VCaP (cell line): Measurements from ENCODE around the gene MCTP1.
A peak's percentile ranks its signal among the peaks of the same experiment; 100 is the strongest.

Experiments
- H3K27ac ChIP-seq: fragments of 450-650 bp; 2 replicates; pipeline ENCODE4 v1.5.1; 2017
- CTCF ChIP-seq: fragments of 450-650 bp; conservative IDR thresholded peaks from 2 replicates; pipeline ENCODE4 v1.5.1; 2017; ENCODE audit warnings: mild to moderate bottlenecking, moderate library complexity

MCTP1 gene

GRCh38 chr5:95298651-95299050 lies 13.8 kb upstream of the MCTP1 start:
- no peak overlapping the region for H3K27ac ChIP-seq

GRCh38 chr5:95296291-95296690 lies 11.4 kb upstream of the MCTP1 start:
- H3K27ac ChIP-seq = no peak overlapping the region
- TF ChIP-seq CTCF = no peak

More at GRCh38 chr5:95298651-95299050, 13.8 kb upstream of the MCTP1 start:
- TF ChIP-seq CTCF = no peak

- peak overlapping the region; percentile 91 for H3K27ac ChIP-seq
- TF ChIP-seq CTCF = peak; percentile 39; the same call in 1 of the 2 replicates
Measured at GRCh38 chr5:95285409-95285755, 488 bp upstream of the MCTP1 start.

GRCh38 chr5:95283761-95284571 lies 928 bp downstream of the MCTP1 start:
- peak overlapping the region; percentile 91 for H3K27ac ChIP-seq
- TF ChIP-seq CTCF = peak; percentile 91

- peak overlapping the region; percentile 91 for H3K27ac ChIP-seq
- no peak for TF ChIP-seq CTCF
Measured at GRCh38 chr5:95283022-95283615, 1.8 kb downstream of the MCTP1 start.

GRCh38 chr5:95281226-95281625 lies 3.7 kb downstream of the MCTP1 start:
- no peak for TF ChIP-seq CTCF
- no peak overlapping the region for H3K27ac ChIP-seq

GRCh38 chr5:95280401-95281095 lies 4.3 kb downstream of the MCTP1 start:
- no peak for TF ChIP-seq CTCF

More at GRCh38 chr5:95280401-95281095, 4.3 kb downstream of the MCTP1 start:
- no peak overlapping the region for H3K27ac ChIP-seq
